ENCODE results near the gene GRID1. TPM values are rescaled to one million over a fixed set of nuclear protein-coding genes. Genes with fewer than 3 reads are reported as not detected.

Gene GRID1
- total RNA-seq, 1 experiment from 2014 or later: 0.37 TPM

- TF ChIP-seq IRF2 (CRISPR knock-in tag; IDR thresholded peaks at IDR 0.05; ENCODE audit: borderline replicate concordance, low read depth): no peak
- no peak for TF ChIP-seq CREM (CRISPR knock-in tag; IDR thresholded peaks at IDR 0.05)
- no peak for TF ChIP-seq ATF6 (CRISPR knock-in tag; IDR thresholded peaks at IDR 0.05)
- no peak for TF ChIP-seq FOXP1 (CRISPR knock-in tag; IDR thresholded peaks at IDR 0.05; ENCODE audit: borderline replicate concordance)
- no peak for TF ChIP-seq HMGXB4 (CRISPR knock-in tag; IDR thresholded peaks at IDR 0.05)
- no peak for TF ChIP-seq ZNF219 (CRISPR knock-in tag; IDR thresholded peaks at IDR 0.05; ENCODE audit: borderline replicate concordance)
- no peak for TF ChIP-seq GTF2I (CRISPR knock-in tag; conservative IDR thresholded peaks at IDR 0.05)
Observed at GRCh38 chr10:85826377-85826776, 540.2 kb downstream of the GRID1 start (continued).

- Mint-ChIP-seq H3K27ac (no peak overlapping the region), H3K36me3 (peaks cover 12% of the 10 kb centered on the region), H3K27me3 (ENCODE audit: low read depth) (no peaks in the 10 kb centered on the region), H3K4me1 (no peaks in the 10 kb centered on the region), H3K9me3 (peaks cover 53% of the 10 kb centered on the region), H3K4me3 (no peak overlapping the region)
- ChIA-PET POLR2A (no interaction called here), CTCF (interaction anchor here (0.6 kb wide), 1 partner anchor 328 kb away, joined by 3 read pairs; no protein-coding TSS in a partner anchor)
- TF ChIP-seq CREM (CRISPR knock-in tag; IDR thresholded peaks at IDR 0.05): no peak
- no peak for TF ChIP-seq NFATC4 (CRISPR knock-in tag; IDR thresholded peaks at IDR 0.05)
- TF ChIP-seq ZBTB43 (CRISPR knock-in tag; IDR thresholded peaks at IDR 0.05): no peak
- no peak for TF ChIP-seq FOXK1 (CRISPR knock-in tag; IDR thresholded peaks at IDR 0.05)
- no peak for TF ChIP-seq ZNF219 (CRISPR knock-in tag; IDR thresholded peaks at IDR 0.05; ENCODE audit: borderline replicate concordance)
- DNase-seq (ENCODE audit: low spot score): no peak
- no peak for ATAC-seq
Observed at GRCh38 chr10:85811405-85811804, 555.2 kb downstream of the GRID1 start.

- POLR2A ChIA-PET: no interaction called here
- no peak for ATAC-seq
- Mint-ChIP-seq H3K27ac (no peak overlapping the region), H3K36me3 (peaks cover 12% of the 10 kb centered on the region), H3K4me3 (no peak overlapping the region), H3K4me1 (no peaks in the 10 kb centered on the region), H3K9me3 (peaks cover 53% of the 10 kb centered on the region), H3K27me3 (ENCODE audit: low read depth) (no peaks in the 10 kb centered on the region)
- CTCF ChIA-PET: no interaction called here
- no peak for DNase-seq (ENCODE audit: low spot score)
- no peak for TF ChIP-seq MAX (CRISPR knock-in tag; IDR thresholded peaks at IDR 0.05)
- no peak for TF ChIP-seq RORB (CRISPR knock-in tag; IDR thresholded peaks at IDR 0.05)
- TF ChIP-seq FOXP4 (CRISPR knock-in tag; IDR thresholded peaks at IDR 0.05): no peak
- TF ChIP-seq ZNF317 (CRISPR knock-in tag; IDR thresholded peaks at IDR 0.05; ENCODE audit: borderline replicate concordance, low read depth): no peak
- no peak for TF ChIP-seq ZNF263 (CRISPR knock-in tag; IDR thresholded peaks at IDR 0.05; ENCODE audit: low read depth)
Observed at GRCh38 chr10:85810674-85811073, 555.9 kb downstream of the GRID1 start.

Measured in WTC11 (cell line).